SW 1271 (cell line): ENCODE data around the gene MRPL57.
"Not testable (repeated sequence)": the region's sequence is repeated elsewhere in the genome, so short reads cannot be mapped to it uniquely, and the experiment has no call there.

Experiments used
- DNase-seq, 2 experiments: peaks; one replicate each; lab custom pipeline; 2025; lab: John Stamatoyannopoulos, UW

The MRPL57 gene

GRCh38 chr13:21176215-21176981, at the start of gene MRPL57, which contains the start of gene SKA3:
MRPL57 (plus strand) TSS chr13:21176658; CDS start chr13:21176917, 259 bp downstream.
SKA3 (minus strand) TSS chr13:21176552; CDS start chr13:21176477, 75 bp downstream.
- DNase-seq: peak; percentile 80 to 82

GRCh38 chr13:21130116-21130515, 46.3 kb upstream of the MRPL57 start:
- no peak for DNase-seq

- DNase-seq: no peak
Measured at GRCh38 chr13:21133077-21133476, 43.4 kb upstream of the MRPL57 start.

GRCh38 chr13:21134475-21134874, 42.0 kb upstream of the MRPL57 start:
- DNase-seq: no peak

- not testable (repeated sequence) for DNase-seq
Measured at GRCh38 chr13:21135833-21136232, 40.6 kb upstream of the MRPL57 start.

GRCh38 chr13:21137696-21138095, 38.8 kb upstream of the MRPL57 start:
- peak in 1 of 2 experiments; percentile 15 for DNase-seq

GRCh38 chr13:21138561-21138960, 37.9 kb upstream of the MRPL57 start:
- DNase-seq: no peak

- no peak for DNase-seq
Measured at GRCh38 chr13:21139374-21139773, 37.1 kb upstream of the MRPL57 start.

- DNase-seq: no peak
Measured at GRCh38 chr13:21142766-21143165, 33.7 kb upstream of the MRPL57 start.

- no peak for DNase-seq
Measured at GRCh38 chr13:21147827-21148226, 28.6 kb upstream of the MRPL57 start.

- DNase-seq: no peak
Measured at GRCh38 chr13:21148557-21149258, 27.8 kb upstream of the MRPL57 start.

GRCh38 chr13:21149568-21149967, 26.9 kb upstream of the MRPL57 start:
- DNase-seq: no peak

GRCh38 chr13:21150013-21150412, 26.4 kb upstream of the MRPL57 start:
- no peak for DNase-seq

GRCh38 chr13:21152251-21152899, 24.1 kb upstream of the MRPL57 start:
- DNase-seq: no peak

GRCh38 chr13:21164631-21165030, 11.8 kb upstream of the MRPL57 start:
- DNase-seq: no peak

GRCh38 chr13:21165606-21166005, 10.9 kb upstream of the MRPL57 start:
- DNase-seq: not testable (repeated sequence)

GRCh38 chr13:21171420-21171819, 5.0 kb upstream of the MRPL57 start:
- DNase-seq: no peak

- not testable (repeated sequence) for DNase-seq
Measured at GRCh38 chr13:21173767-21174166, 2.7 kb upstream of the MRPL57 start.

- peak in 1 of 2 experiments; percentile 64 for DNase-seq
Measured at GRCh38 chr13:21175656-21176214, 723 bp upstream of the MRPL57 start.

GRCh38 chr13:21176982-21177284, 475 bp downstream of the MRPL57 start:
- no peak for DNase-seq

- no peak for DNase-seq
Measured at GRCh38 chr13:21181671-21182070, 5.2 kb downstream of the MRPL57 start.

- DNase-seq: not testable (repeated sequence)
Measured at GRCh38 chr13:21186410-21186809, 10.0 kb downstream of the MRPL57 start.

- DNase-seq: not testable (repeated sequence)
Measured at GRCh38 chr13:21194756-21195155, 18.3 kb downstream of the MRPL57 start.
